Brain microvascular endothelial cell (primary cell): ENCODE measurements around the gene MARK1.

ENCODE experiments used
- DNase-seq: peaks from one replicate; pipeline ENCODE4 v3.0.0-alpha.2; 2020
- H3K27ac ChIP-seq: fragments of 250-450 bp; sonication (Bioruptor Pico); 2 replicates; pipeline ENCODE4 v1.5.1; 2020; ENCODE audit warnings: mild to moderate bottlenecking, moderate library complexity
- H3K27me3 ChIP-seq: fragments of 250-450 bp; sonication (Bioruptor Pico); replicated peaks from 2 replicates; pipeline ENCODE4 v1.5.1; 2020; ENCODE audit warnings: mild to moderate bottlenecking
- H3K36me3 ChIP-seq: fragments of 250-450 bp; sonication (Bioruptor Pico); replicated peaks from 2 replicates; pipeline ENCODE4 v1.5.1; 2020; ENCODE audit warnings: mild to moderate bottlenecking
- H3K4me3 ChIP-seq: 2 replicates; pipeline ENCODE4 v1.5.1; 2011; ENCODE audit warnings: low read depth, mild to moderate bottlenecking, control low read depth, low read length, moderate library complexity
- CTCF ChIP-seq: IDR thresholded peaks from 2 replicates; pipeline ENCODE4 v1.5.1; 2011; ENCODE audit warnings: low read depth, mild to moderate bottlenecking, moderate library complexity, low read length, control low read depth, inconsistent platforms; ENCODE audit errors: missing control alignments
- in situ Hi-C: cut with HindIII; loops from 2 replicates; pipeline ENCODE4 v1.10.0; 2017; ENCODE audit warnings: low sequenced_read_pairs, low pct_ligation_motif_present

Gene MARK1

GRCh38 chr1:220529521-220530020 is 1.6 kb downstream of the MARK1 start:
- Histone ChIP-seq H3K27ac (no peak overlapping the region), H3K27me3 (no peaks in the 10 kb centered on the region), H3K36me3 (no peaks in the 10 kb centered on the region), H3K4me3 (peak overlapping the region; percentile 74)
- no peak for TF ChIP-seq CTCF
- no peak for DNase-seq
- in situ Hi-C loops: no loop called here

GRCh38 chr1:220533504-220534109 is 5.7 kb downstream of the MARK1 start:
- TF ChIP-seq CTCF: no peak
- no peak for DNase-seq
- Histone ChIP-seq H3K4me3 (no peak overlapping the region), H3K36me3 (no peaks in the 10 kb centered on the region), H3K27ac (no peak overlapping the region), H3K27me3 (no peaks in the 10 kb centered on the region)
- in situ Hi-C loops: no loop called here

GRCh38 chr1:220544901-220545303 is 17.0 kb downstream of the MARK1 start:
- H3K4me3 ChIP-seq: no peak overlapping the region
- no peaks in the 10 kb centered on the region for H3K36me3 ChIP-seq
- no peak overlapping the region for H3K27ac ChIP-seq
- no peak for DNase-seq
- TF ChIP-seq CTCF: peak; percentile 52
- no peaks in the 10 kb centered on the region for H3K27me3 ChIP-seq
- in situ Hi-C loops: no loop called here

- in situ Hi-C loops: no loop called here
- no peak for TF ChIP-seq CTCF
- DNase-seq: no peak
- no peak overlapping the region for H3K4me3 ChIP-seq
- H3K27ac ChIP-seq: no peak overlapping the region
- H3K27me3 ChIP-seq: no peaks in the 10 kb centered on the region
- H3K36me3 ChIP-seq: no peaks in the 10 kb centered on the region
These were observed 23.0 kb downstream of the MARK1 start for GRCh38 chr1:220550811-220551399.

- H3K4me3 ChIP-seq: no peak overlapping the region
- no peak for DNase-seq
- no peaks in the 10 kb centered on the region for H3K36me3 ChIP-seq
- no peak for TF ChIP-seq CTCF
- H3K27ac ChIP-seq: no peak overlapping the region
- no peaks in the 10 kb centered on the region for H3K27me3 ChIP-seq
- in situ Hi-C loops: no loop called here
These were observed 23.8 kb downstream of the MARK1 start for GRCh38 chr1:220551718-220552117.
